Parathyroid adenoma (tissue), 2 donors: Measurements from ENCODE around the gene HOXB3.

Experiments used
- H2AFZ ChIP-seq: fragments of 300-600 bp; sonication (generic); one replicate; pipeline ENCODE4 v1.7.0; 2017; ENCODE audit warnings: antibody characterized with exemption, mild to moderate bottlenecking
- H3K27ac ChIP-seq: fragments of 300-600 bp; sonication (generic); one replicate; pipeline ENCODE4 v1.7.0; 2017
- H3K27me3 ChIP-seq: fragments of 300-600 bp; sonication (generic); one replicate; pipeline ENCODE4 v1.7.0; 2017; ENCODE audit warnings: low read length; ENCODE audit not compliant: control insufficient read depth, insufficient read depth
- H3K36me3 ChIP-seq: fragments of 300-600 bp; sonication (generic); one replicate; pipeline ENCODE4 v1.7.0; 2017; ENCODE audit warnings: low read length; ENCODE audit not compliant: control insufficient read depth, insufficient read depth
- H3K4me1 ChIP-seq: fragments of 300-600 bp; sonication (generic); one replicate; pipeline ENCODE4 v1.7.0; 2017; ENCODE audit warnings: control low read depth
- H3K4me2 ChIP-seq: fragments of 300-600 bp; sonication (generic); one replicate; pipeline ENCODE4 v1.7.0; 2017; ENCODE audit warnings: low read length
- H3K4me3 ChIP-seq: fragments of 300-600 bp; sonication (generic); one replicate; pipeline ENCODE4 v1.7.0; 2017; ENCODE audit warnings: low read depth, low read length
- H3K79me2 ChIP-seq: fragments of 300-600 bp; sonication (generic); one replicate; pipeline ENCODE4 v1.7.0; 2017; ENCODE audit warnings: control low read depth
- H3K9ac ChIP-seq: fragments of 300-600 bp; sonication (generic); one replicate; pipeline ENCODE4 v1.7.0; 2017; ENCODE audit warnings: mild to moderate bottlenecking
- H3K9me3 ChIP-seq: fragments of 300-600 bp; sonication (generic); one replicate; pipeline ENCODE4 v1.7.0; 2017; ENCODE audit warnings: low read length; ENCODE audit not compliant: control insufficient read depth
- TF ChIP-seq, protein P1 (sequence below): fragments of 300-600 bp; sonication (generic); IDR thresholded peaks from one replicate; pipeline ENCODE4 v1.7.0; 2017; ENCODE audit warnings: antibody characterized with exemption, mild to moderate bottlenecking
- donor health status: primary hyperparathyroidism.

HOXB3 gene

DNA sequence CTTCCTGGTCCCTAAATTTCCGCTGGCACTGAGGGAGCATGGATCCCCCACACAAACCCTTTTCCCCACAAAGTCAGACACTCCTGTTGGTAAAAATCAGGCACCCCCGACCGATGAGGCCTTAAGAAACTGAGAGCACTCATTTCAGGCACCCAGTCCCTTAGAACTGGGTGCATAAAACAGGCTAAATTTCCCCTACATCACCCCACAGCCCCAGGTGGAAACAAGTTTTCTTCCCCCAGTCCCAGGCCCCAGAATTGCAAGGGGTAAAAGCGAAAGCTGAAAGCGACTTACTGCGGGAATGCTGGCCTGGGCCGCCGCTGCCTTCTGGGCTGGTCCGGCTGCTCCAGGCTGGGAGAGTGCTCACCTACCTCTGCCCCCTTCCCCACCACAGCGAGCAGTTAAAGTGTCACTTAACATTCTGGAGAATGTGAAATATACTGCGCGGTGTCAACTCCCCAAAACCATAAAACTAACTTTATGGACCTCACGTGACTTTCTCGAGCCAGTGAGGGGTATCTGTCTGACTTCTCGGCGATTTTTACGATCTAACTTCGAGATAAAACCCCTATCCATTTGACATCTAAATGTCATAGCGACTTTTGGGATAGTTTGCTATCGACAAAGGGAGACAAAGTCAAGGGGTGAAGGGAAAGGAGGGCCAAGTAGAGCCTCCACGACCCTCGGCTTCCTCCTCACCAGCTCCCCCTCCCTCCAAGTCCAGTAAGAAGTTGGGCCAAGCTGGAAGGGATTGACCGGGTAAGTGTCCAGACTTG, at the start of gene HOXB3:
HOXB3 (minus strand) TSS at position 411 of the 776 bp plus-strand sequence. CDS start 37,767 bp downstream, outside the sequence.
- H3K27me3 ChIP-seq: no peaks in the 10 kb centered on the region
- no peak within 1 kb of the TSS for H3K9ac ChIP-seq
- H3K4me2 ChIP-seq: no peak within 1 kb of the TSS
- no peaks in the 10 kb centered on the region for H3K4me1 ChIP-seq
- H3K4me3 ChIP-seq: no peak within 1 kb of the TSS
- no peaks in the 10 kb centered on the region for H3K79me2 ChIP-seq
- no peaks in the 10 kb centered on the region for H3K9me3 ChIP-seq
- TF ChIP-seq, protein P1, sequence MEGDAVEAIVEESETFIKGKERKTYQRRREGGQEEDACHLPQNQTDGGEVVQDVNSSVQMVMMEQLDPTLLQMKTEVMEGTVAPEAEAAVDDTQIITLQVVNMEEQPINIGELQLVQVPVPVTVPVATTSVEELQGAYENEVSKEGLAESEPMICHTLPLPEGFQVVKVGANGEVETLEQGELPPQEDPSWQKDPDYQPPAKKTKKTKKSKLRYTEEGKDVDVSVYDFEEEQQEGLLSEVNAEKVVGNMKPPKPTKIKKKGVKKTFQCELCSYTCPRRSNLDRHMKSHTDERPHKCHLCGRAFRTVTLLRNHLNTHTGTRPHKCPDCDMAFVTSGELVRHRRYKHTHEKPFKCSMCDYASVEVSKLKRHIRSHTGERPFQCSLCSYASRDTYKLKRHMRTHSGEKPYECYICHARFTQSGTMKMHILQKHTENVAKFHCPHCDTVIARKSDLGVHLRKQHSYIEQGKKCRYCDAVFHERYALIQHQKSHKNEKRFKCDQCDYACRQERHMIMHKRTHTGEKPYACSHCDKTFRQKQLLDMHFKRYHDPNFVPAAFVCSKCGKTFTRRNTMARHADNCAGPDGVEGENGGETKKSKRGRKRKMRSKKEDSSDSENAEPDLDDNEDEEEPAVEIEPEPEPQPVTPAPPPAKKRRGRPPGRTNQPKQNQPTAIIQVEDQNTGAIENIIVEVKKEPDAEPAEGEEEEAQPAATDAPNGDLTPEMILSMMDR: no peak
- H3K36me3 ChIP-seq: no peaks in the 10 kb centered on the region
- no peak within 1 kb of the TSS for H2AFZ ChIP-seq
- no peak within 1 kb of the TSS for H3K27ac ChIP-seq

DNA sequence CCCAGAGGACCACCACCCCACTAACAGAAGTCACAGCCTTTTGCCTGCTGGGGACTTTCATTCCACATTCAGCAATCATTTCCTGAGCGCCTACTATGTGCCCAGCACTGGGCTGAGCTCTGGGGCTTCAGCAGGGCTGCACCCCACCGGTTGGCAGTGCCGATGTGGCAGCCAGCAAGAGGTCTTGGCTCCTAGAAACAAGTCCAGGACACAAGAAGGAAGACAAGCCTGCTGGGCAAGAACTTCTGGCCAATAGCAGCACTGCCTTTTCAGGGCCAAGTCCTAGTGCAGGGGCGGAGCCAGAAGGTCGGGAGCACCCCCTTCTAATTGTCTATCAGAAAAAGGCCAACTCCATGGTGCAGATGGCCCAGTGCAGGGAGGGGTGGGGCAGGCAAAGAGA, 49.1 kb upstream of the HOXB3 start:
- TF ChIP-seq, protein P1: no peak
- H3K9ac ChIP-seq: no peak overlapping the region
- no peak overlapping the region for H3K27ac ChIP-seq
- H3K4me3 ChIP-seq: no peak overlapping the region
- no peaks in the 10 kb centered on the region for H3K79me2 ChIP-seq
- H3K9me3 ChIP-seq: no peaks in the 10 kb centered on the region
- no peak overlapping the region for H3K4me2 ChIP-seq
- no peak overlapping the region for H2AFZ ChIP-seq
- peaks cover 28% of the 10 kb centered on the region for H3K27me3 ChIP-seq
- no peaks in the 10 kb centered on the region for H3K4me1 ChIP-seq
- no peaks in the 10 kb centered on the region for H3K36me3 ChIP-seq

GRCh38 chr17:48637323-48638260, 47.6 kb upstream of the HOXB3 start:
- H3K9me3 ChIP-seq: no peaks in the 10 kb centered on the region
- H3K27ac ChIP-seq: no peak overlapping the region
- H2AFZ ChIP-seq: no peak overlapping the region
- no peaks in the 10 kb centered on the region for H3K79me2 ChIP-seq
- no peaks in the 10 kb centered on the region for H3K4me1 ChIP-seq
- no peaks in the 10 kb centered on the region for H3K36me3 ChIP-seq
- no peak overlapping the region for H3K9ac ChIP-seq
- H3K4me3 ChIP-seq: no peak overlapping the region
- peaks cover 13% of the 10 kb centered on the region for H3K27me3 ChIP-seq
- TF ChIP-seq, protein P1: no peak
- H3K4me2 ChIP-seq: no peak overlapping the region

GRCh38 chr17:48636177-48637018, 46.4 kb upstream of the HOXB3 start:
- no peaks in the 10 kb centered on the region for H3K36me3 ChIP-seq
- H3K79me2 ChIP-seq: no peaks in the 10 kb centered on the region
- H3K27me3 ChIP-seq: peaks cover 14% of the 10 kb centered on the region
- H3K9ac ChIP-seq: no peak overlapping the region
- no peak overlapping the region for H2AFZ ChIP-seq
- no peaks in the 10 kb centered on the region for H3K9me3 ChIP-seq
- TF ChIP-seq, protein P1: no peak
- no peak overlapping the region for H3K27ac ChIP-seq
- H3K4me3 ChIP-seq: no peak overlapping the region
- no peaks in the 10 kb centered on the region for H3K4me1 ChIP-seq
- H3K4me2 ChIP-seq: no peak overlapping the region
